GM12878 (cell line): ENCODE results near the gene S1PR1. TPM values are rescaled to one million over a fixed set of nuclear protein-coding genes. Genes with fewer than 3 reads are reported as not detected.
A peak's percentile ranks its signal among the peaks of the same experiment; 100 is the strongest.

Source experiments
- ATAC-seq: fragments of 200-7000 bp; cut with Tn5 transposase; 3 replicates; pipeline ENCODE4 v1.9.1; 2020; ENCODE audit warnings: mild to moderate bottlenecking, moderate library complexity
- BruUV-seq: library from RNA; stranded (reverse); fragments of 400-500 nt; replicated peaks from 2 replicates; lab custom pipeline; 2021; lab: Mats Ljungman, UMichigan
- CTCF ChIA-PET: fragments of 300-600 bp; sonication (Branson Sonifier 250); formaldehyde crosslinking; extraction: SDS; loops from one replicate; lab custom pipeline; 2021; ENCODE audit warnings: inconsistent platforms; lab: Yijun Ruan, JAX
- POLR2A ChIA-PET: fragments of 350-600 bp; formaldehyde crosslinking; extraction: SDS; loops from one replicate; lab custom pipeline; 2021; ENCODE audit warnings: inconsistent platforms; lab: Charles Lee
- RAD21 ChIA-PET: fragments of 300-600 bp; sonication (Branson Sonifier 250); formaldehyde crosslinking; loops from one replicate; lab custom pipeline; 2023; ENCODE audit warnings: antibody characterized with exemption; ENCODE audit not compliant: unreplicated experiment; lab: Charles Lee
- SMC1A ChIA-PET: fragments of 300-600 bp; sonication (Branson Sonifier 250); formaldehyde crosslinking; loops from one replicate; lab custom pipeline; 2023; ENCODE audit not compliant: unreplicated experiment, uncharacterized antibody; lab: Charles Lee
- DNase-seq: peaks from one replicate; pipeline ENCODE4 v3.0.0-alpha.2; 2011; ENCODE audit warnings: low read depth, low spot score
- FAIRE-seq: peaks from 3 replicates; lab custom pipeline; 2011; peaks lifted over from hg19 to GRCh38; lab: Jason Lieb, UNC
- H2AFZ ChIP-seq: 2 replicates; pipeline ENCODE4 v1.6.0; 2011; ENCODE audit warnings: low read depth, low read length, control low read depth; ENCODE audit not compliant: control insufficient read depth
- H3K27ac ChIP-seq: 2 replicates; pipeline ENCODE4 v1.5.1; 2011; ENCODE audit warnings: control low read depth; ENCODE audit not compliant: control insufficient read depth, insufficient read depth
- H3K27me3 ChIP-seq, 2 experiments: replicated peaks in 1 of 2; 2 replicates each; pipeline versions ENCODE4 v1.6.0 to v1.6.1; 2011; ENCODE audit warnings: low read length in 1 of 2; ENCODE audit not compliant: control insufficient read depth in 2 of 2, insufficient read depth in 2 of 2
- H3K36me3 ChIP-seq, 2 experiments: 2 replicates each; pipeline ENCODE4 v1.5.1; 2011; ENCODE audit warnings: low read length in 1 of 2; ENCODE audit not compliant: control insufficient read depth in 2 of 2, insufficient read depth in 2 of 2
- H3K4me1 ChIP-seq: 2 replicates; pipeline ENCODE4 v1.6.1; 2011; ENCODE audit warnings: mild to moderate bottlenecking, low read length, moderate library complexity, mixed read lengths; ENCODE audit not compliant: control insufficient read depth, insufficient read depth
- H3K4me2 ChIP-seq: 2 replicates; pipeline ENCODE4 v1.6.0; 2011; ENCODE audit warnings: control low read depth; ENCODE audit not compliant: control insufficient read depth, insufficient read depth
- H3K4me3 ChIP-seq: fragments of 200-600 bp; sonication (generic); 2 replicates; pipeline ENCODE4 v1.5.1; 2016
- H3K79me2 ChIP-seq: 2 replicates; pipeline ENCODE4 v1.6.0; 2011; ENCODE audit warnings: low read length; ENCODE audit not compliant: control insufficient read depth, insufficient read depth
- H3K9ac ChIP-seq: 2 replicates; pipeline ENCODE4 v1.8.0; 2011; ENCODE audit warnings: low read length, control low read depth, mixed read lengths; ENCODE audit not compliant: control insufficient read depth, insufficient read depth
- H3K9me3 ChIP-seq: replicated peaks from 3 replicates; pipeline ENCODE4 v1.5.1; 2011; ENCODE audit warnings: mild to moderate bottlenecking, low read length; ENCODE audit not compliant: control insufficient read depth, insufficient read depth
- H4K20me1 ChIP-seq: 2 replicates; pipeline ENCODE4 v1.6.0; 2011; ENCODE audit not compliant: control insufficient read depth, insufficient read depth
- BCL3 ChIP-seq: IDR thresholded peaks from 2 replicates; pipeline ENCODE4 v1.6.1; 2011; ENCODE audit warnings: borderline replicate concordance, low read depth, mild to moderate bottlenecking, moderate library complexity, low read length; ENCODE audit not compliant: insufficient read depth, poor library complexity, severe bottlenecking
- EZH2 ChIP-seq: IDR thresholded peaks from 2 replicates; pipeline ENCODE4 v1.6.1; 2012; ENCODE audit warnings: low read depth, mild to moderate bottlenecking, control low read depth, inconsistent platforms, low read length, borderline replicate concordance; ENCODE audit not compliant: control insufficient read depth
- IRF4 ChIP-seq: IDR thresholded peaks from 2 replicates; pipeline ENCODE4 v1.6.1; 2011; ENCODE audit warnings: low read depth, low read length
- MTA3 ChIP-seq: IDR thresholded peaks from 2 replicates; pipeline ENCODE4 v1.6.1; 2012; ENCODE audit warnings: low read length, inconsistent platforms, borderline replicate concordance
- MYC ChIP-seq: IDR thresholded peaks from 2 replicates; pipeline ENCODE4 v1.6.1; 2011; ENCODE audit warnings: mild to moderate bottlenecking, low read length, moderate library complexity, inconsistent platforms; ENCODE audit not compliant: insufficient read depth, insufficient replicate concordance, insufficient read length, severe bottlenecking
- REST ChIP-seq: IDR thresholded peaks from 2 replicates; pipeline ENCODE4 v1.6.1; 2012; ENCODE audit warnings: mild to moderate bottlenecking, low read depth, low read length
- SIN3A ChIP-seq: IDR thresholded peaks from 2 replicates; pipeline ENCODE4 v1.6.1; 2012; ENCODE audit warnings: low read depth, low read length, improper control_type of control experiment
- SMAD5 ChIP-seq: IDR thresholded peaks from 2 replicates; pipeline ENCODE4 v1.6.1; 2016; ENCODE audit warnings: antibody characterized with exemption, low read depth
- SMC3 ChIP-seq: IDR thresholded peaks from 2 replicates; pipeline ENCODE4 v1.6.1; 2011; ENCODE audit warnings: low read length, improper control_type of control experiment, borderline replicate concordance
- USF1 ChIP-seq: IDR thresholded peaks from 2 replicates; pipeline ENCODE4 v1.6.1; 2011; ENCODE audit warnings: borderline replicate concordance, low read depth, mild to moderate bottlenecking, moderate library complexity, mixed read lengths, low read length; ENCODE audit not compliant: insufficient read depth; ENCODE audit errors: extremely low read length
- YBX1 ChIP-seq: fragments of 450-650 bp; IDR thresholded peaks from 2 replicates; pipeline ENCODE4 v1.6.1; 2016; ENCODE audit warnings: antibody characterized with exemption
- WGBS: methylation state at CpG from one replicate; pipeline ENCODE4 v1.1.6; 2016; ENCODE audit warnings: low lambda C conversion rate; ENCODE audit not compliant: insufficient replicate concordance, insufficient coverage; ENCODE audit errors: missing lambda C conversion rate; 5-methylcytosine and 5-hydroxymethylcytosine counted together
- in situ Hi-C: fragments of 300-500 bp; cut with MboI; formaldehyde crosslinking; loops from 9 replicates; pipeline ENCODE4 v1.14.3; 2018; ENCODE audit warnings: mixed read lengths
- intact Hi-C: fragments of 100-400 bp; cut with micrococcal nuclease; formaldehyde crosslinking; loops from one replicate; pipeline ENCODE4 v1.14.2; 2022; ENCODE audit not compliant: unreplicated experiment
- polyA plus RNA-seq, 11 experiments: library from polyadenylated mRNA; depleted of rRNA in 4 of 11; unstranded in 6 of 11; stranded (reverse) in 5 of 11; fragments of >200 nt; fragmentation: Nextera tagmentation in 4 of 11; fragmentation: Illumina TruSeq in 1 of 11; extraction: Ambion mirVana in 4 of 11; extraction: Trizol in 1 of 11; gene quantifications; 1 replicate in 1 of 11; 2 replicates in 10 of 11; pipeline versions ENCODE4 v1.2.1 to v1.2.3, GENCODE V29; 2011 to 2016; ENCODE audit warnings: inconsistent platforms in 2 of 11, missing spikeins in 2 of 11, low read depth in 1 of 11
- total RNA-seq, 4 experiments: library from RNA; depleted of rRNA in 3 of 4; stranded (reverse); fragments of >200 nt in 3 of 4; fragmentation: Illumina TruSeq in 1 of 4; extraction: Trizol in 1 of 4; gene quantifications; 2 replicates each; pipeline versions ENCODE4 v1.2.1 to v1.2.3, GENCODE V29; 2013 to 2021

Gene S1PR1
- total and polyA plus RNA-seq, 10 of the 15 experiments (the other 5 are each of a cell fraction or from before 2014, with no cell fraction given) = 3.8 to 59.4 (median 30.7) TPM

- TF ChIP-seq USF1 = no peak
- no peak for TF ChIP-seq YBX1
Observed at GRCh38 chr1:101235216-101235695, 1.6 kb upstream of the S1PR1 start (continued).

- FAIRE-seq = peak; percentile 68
- peaks cover 21% of the 10 kb centered on the region for H3K4me1 ChIP-seq
- POLR2A ChIA-PET = interaction anchor here (0.6 to 1.2 kb wide), 4 partner anchors 15 to 115 kb away, joined by 3 to 5 read pairs (median 4); no protein-coding TSS in a partner anchor
- H3K4me2 ChIP-seq = peak overlapping the region; percentile 83
- peak overlapping the region; percentile 34 for H2AFZ ChIP-seq
- RAD21 ChIA-PET = interaction anchor here (0.6 to 2.1 kb wide), 19 partner anchors 9 to 390 kb away, joined by 3 to 12 read pairs (median 4); no protein-coding TSS in a partner anchor
- 2% methylated on average over 36 of the region's 43 CpGs for WGBS
- no peaks in the 10 kb centered on the region for H3K27me3 ChIP-seq
- peak; percentile 61 for ATAC-seq
- in situ Hi-C loops = no loop called here
- H3K36me3 ChIP-seq = peaks cover 6 to 15% of the 10 kb centered on the region in 2 experiments
- peaks cover 48% of the 10 kb centered on the region for H3K79me2 ChIP-seq
- CTCF ChIA-PET = interaction anchor here (0.6 to 2.4 kb wide), 11 partner anchors 13 to 992 kb away, joined by 3 to 14 read pairs (median 4); no protein-coding TSS in a partner anchor
- DNase-seq = peak; percentile 90
- H3K9ac ChIP-seq = peak overlapping the region; percentile 63
- H3K27ac ChIP-seq = peak overlapping the region; percentile 72
- SMC1A ChIA-PET = interaction anchor here (0.7 to 3.2 kb wide), 15 partner anchors 11 to 175 kb away, joined by 3 to 15 read pairs (median 4); no protein-coding TSS in a partner anchor
- peak overlapping the region; percentile 95 for H3K4me3 ChIP-seq
- intact Hi-C loops = loop anchor here (1.0 to 5.0 kb wide), 6 partner anchors 37 to 299 kb away; partner anchors contain the start of gene DPH5
- H3K9me3 ChIP-seq = no peaks in the 10 kb centered on the region
- TSS peak; percentile 95 for BruUV-seq
- peaks cover 5% of the 10 kb centered on the region; the same call in 1 of the 2 replicates for H4K20me1 ChIP-seq
- TF ChIP-seq BCL3 (peak; percentile 92), MTA3 (peak; percentile 71; the same call in 1 of the 2 replicates), EZH2 (no peak), SIN3A (no peak), SMC3 (0 out of 2 replicates have a peak, but pooled peaks have one; percentile 13), MYC (no peak), IRF4 (peak; percentile 94), SMAD5 (peak; percentile 75; the same call in 1 of the 2 replicates), REST (no peak)
Observed at GRCh38 chr1:101235696-101236515, 913 bp upstream of the S1PR1 start.
